Endothelial cell (in vitro differentiated cells): ENCODE measurements around the gene CAMK2N2. TPM values are rescaled to one million over a fixed set of nuclear protein-coding genes. Genes with fewer than 3 reads are reported as not detected.
A peak's percentile ranks its signal among the peaks of the same experiment; 100 is the strongest.

Experiments
- DNase-seq: peaks from one replicate; pipeline ENCODE4 v3.0.0; 2021; ENCODE audit warnings: low spot score
- H3K27ac Mint-ChIP-seq: one replicate; pipeline ENCODE4 v1.8.0; 2021; ENCODE audit warnings: mixed read lengths, inconsistent platforms; ENCODE audit not compliant: unreplicated experiment
- H3K27me3 Mint-ChIP-seq: one replicate; pipeline ENCODE4 v1.8.0; 2021; ENCODE audit warnings: mild to moderate bottlenecking, moderate library complexity, mixed read lengths, inconsistent platforms; ENCODE audit not compliant: unreplicated experiment
- H3K36me3 Mint-ChIP-seq: one replicate; pipeline ENCODE4 v1.8.0; 2021; ENCODE audit warnings: mild to moderate bottlenecking, low read depth, mixed read lengths, inconsistent platforms; ENCODE audit not compliant: unreplicated experiment
- H3K4me1 Mint-ChIP-seq: one replicate; pipeline ENCODE4 v1.8.0; 2021; ENCODE audit warnings: mild to moderate bottlenecking, mixed read lengths, inconsistent platforms; ENCODE audit not compliant: unreplicated experiment
- H3K4me3 Mint-ChIP-seq: one replicate; pipeline ENCODE4 v1.8.0; 2021; ENCODE audit warnings: mild to moderate bottlenecking, mixed read lengths, inconsistent platforms; ENCODE audit not compliant: unreplicated experiment
- H3K9me3 Mint-ChIP-seq: one replicate; pipeline ENCODE4 v1.8.0; 2021; ENCODE audit warnings: mixed read lengths, inconsistent platforms; ENCODE audit not compliant: unreplicated experiment
- CTCF ChIP-seq: fragments of 200-600 bp; sonication (generic); IDR thresholded peaks from one replicate; pipeline ENCODE4 v1.5.0; 2021; ENCODE audit warnings: antibody characterized with exemption; ENCODE audit not compliant: unreplicated experiment
- total RNA-seq: library from RNA; stranded (reverse); fragmentation: NEBNext Ultra II Directional; extraction: Animal tissue kit (Norgen Biotek cat#: 25700); gene quantifications from one replicate; pipeline ENCODE4 v1.2.1, GENCODE V29; 2021; ENCODE audit not compliant: unreplicated experiment

The CAMK2N2 gene
- total RNA-seq, 1 donor from 2014 or later = not detected

GRCh38 chr3:184227481-184227935, 33.8 kb downstream of the CAMK2N2 start:
- no peak overlapping the region for H3K4me3 Mint-ChIP-seq
- peaks cover 24% of the 10 kb centered on the region for H3K27me3 Mint-ChIP-seq
- H3K4me1 Mint-ChIP-seq = peaks cover 11% of the 10 kb centered on the region
- no peaks in the 10 kb centered on the region for H3K9me3 Mint-ChIP-seq
- no peak overlapping the region for H3K27ac Mint-ChIP-seq
- H3K36me3 Mint-ChIP-seq = peaks cover 8% of the 10 kb centered on the region
- DNase-seq = peak; percentile 57
- TF ChIP-seq CTCF = peak; percentile 90

- Mint-ChIP-seq H3K4me1 (no peaks in the 10 kb centered on the region), H3K27me3 (peaks cover 8% of the 10 kb centered on the region), H3K9me3 (no peaks in the 10 kb centered on the region), H3K27ac (no peak overlapping the region), H3K4me3 (no peak overlapping the region), H3K36me3 (no peaks in the 10 kb centered on the region)
- no peak for DNase-seq
- TF ChIP-seq CTCF = no peak
Observed at GRCh38 chr3:184223946-184224345, 37.4 kb downstream of the CAMK2N2 start.

GRCh38 chr3:184222521-184222920, 38.8 kb downstream of the CAMK2N2 start:
- no peak for TF ChIP-seq CTCF
- Mint-ChIP-seq H3K27ac (no peak overlapping the region), H3K9me3 (no peaks in the 10 kb centered on the region)

GRCh38 chr3:184218814-184219213, 42.5 kb downstream of the CAMK2N2 start:
- Mint-ChIP-seq H3K4me1 (peaks cover 11% of the 10 kb centered on the region), H3K9me3 (no peaks in the 10 kb centered on the region), H3K36me3 (no peaks in the 10 kb centered on the region), H3K27me3 (peaks cover 4% of the 10 kb centered on the region), H3K4me3 (no peak overlapping the region), H3K27ac (peak overlapping the region; percentile 30)
- no peak for DNase-seq
- TF ChIP-seq CTCF = no peak

More at GRCh38 chr3:184222521-184222920, 38.8 kb downstream of the CAMK2N2 start:
- H3K36me3 Mint-ChIP-seq = no peaks in the 10 kb centered on the region
- DNase-seq = no peak
- peaks cover 2% of the 10 kb centered on the region for H3K27me3 Mint-ChIP-seq
- no peak overlapping the region for H3K4me3 Mint-ChIP-seq
- no peaks in the 10 kb centered on the region for H3K4me1 Mint-ChIP-seq

GRCh38 chr3:184211718-184212117, 49.6 kb downstream of the CAMK2N2 start:
- H3K4me3 Mint-ChIP-seq = no peak overlapping the region
- TF ChIP-seq CTCF = no peak
- peaks cover 11% of the 10 kb centered on the region for H3K4me1 Mint-ChIP-seq
- H3K36me3 Mint-ChIP-seq = no peaks in the 10 kb centered on the region
- H3K27ac Mint-ChIP-seq = no peak overlapping the region
- H3K27me3 Mint-ChIP-seq = peaks cover 1% of the 10 kb centered on the region
- no peaks in the 10 kb centered on the region for H3K9me3 Mint-ChIP-seq
- no peak for DNase-seq
